Ammon's horn (tissue), 1 donor: Measurements from ENCODE around the gene SDC3.

Source experiments
- DNase-seq: peaks from one replicate; pipeline ENCODE4 v3.0.0-alpha.2; 2016; ENCODE audit warnings: low spot score

Gene SDC3

DNA sequence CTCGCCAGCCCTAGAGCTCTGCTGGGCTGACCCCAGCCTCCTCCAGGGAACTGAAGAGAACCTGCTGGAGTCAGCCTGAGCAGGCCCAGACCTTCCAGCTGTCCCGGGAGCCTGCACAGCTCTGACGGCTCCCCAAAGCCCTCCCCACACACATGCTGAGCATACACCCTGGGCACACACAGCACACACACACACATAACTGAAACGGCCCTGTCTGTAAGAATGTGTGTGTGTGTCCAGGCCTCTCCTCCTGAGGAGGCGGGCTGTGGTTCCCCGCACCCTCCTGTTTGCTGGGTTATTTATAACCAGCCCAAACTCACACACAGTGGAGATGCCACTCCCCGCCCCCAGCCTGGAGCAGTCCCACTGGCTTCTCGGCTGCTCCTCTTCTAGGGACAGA lies 20.2 kb downstream of the SDC3 start:
- no peak for DNase-seq

DNA sequence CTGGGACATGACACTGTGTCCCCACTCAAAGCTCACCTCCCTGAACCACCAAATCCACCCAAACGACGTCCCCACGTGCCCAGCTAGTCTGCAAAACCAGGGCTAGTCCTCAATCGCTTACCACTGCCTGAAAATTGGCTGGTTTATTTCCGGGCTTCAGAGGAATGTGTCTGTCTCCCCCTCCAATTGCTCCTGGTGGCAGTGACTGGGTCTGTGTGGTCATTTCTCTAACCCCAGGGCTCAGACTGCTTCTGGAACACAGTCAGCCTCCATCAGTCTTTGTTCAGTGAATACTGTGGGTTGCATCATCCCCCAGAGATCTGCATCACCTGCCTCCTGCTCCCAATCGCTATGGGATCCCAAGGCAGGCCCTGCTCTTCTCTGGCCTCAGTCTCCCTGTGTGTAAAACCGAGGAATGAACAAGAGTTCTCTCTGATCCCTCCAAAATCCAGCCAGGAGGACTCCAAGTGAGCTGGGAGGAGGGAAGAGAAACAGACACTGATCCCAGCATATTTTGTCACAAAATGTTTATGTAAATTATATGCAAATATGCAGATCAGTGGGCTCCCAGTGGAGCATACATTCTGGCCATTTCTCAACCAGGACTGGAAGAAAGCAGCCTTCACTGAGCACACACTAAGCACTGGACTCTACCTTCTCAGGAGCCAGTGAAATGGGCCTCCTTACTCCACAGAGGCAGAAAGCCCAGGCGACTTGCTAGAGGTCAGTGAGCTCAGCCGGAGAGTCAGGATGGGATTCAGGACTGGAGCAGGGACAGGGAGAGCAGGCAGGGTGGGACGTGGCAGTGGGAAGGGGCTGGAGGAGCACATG lies 20.9 kb downstream of the SDC3 start:
- no peak for DNase-seq

DNA sequence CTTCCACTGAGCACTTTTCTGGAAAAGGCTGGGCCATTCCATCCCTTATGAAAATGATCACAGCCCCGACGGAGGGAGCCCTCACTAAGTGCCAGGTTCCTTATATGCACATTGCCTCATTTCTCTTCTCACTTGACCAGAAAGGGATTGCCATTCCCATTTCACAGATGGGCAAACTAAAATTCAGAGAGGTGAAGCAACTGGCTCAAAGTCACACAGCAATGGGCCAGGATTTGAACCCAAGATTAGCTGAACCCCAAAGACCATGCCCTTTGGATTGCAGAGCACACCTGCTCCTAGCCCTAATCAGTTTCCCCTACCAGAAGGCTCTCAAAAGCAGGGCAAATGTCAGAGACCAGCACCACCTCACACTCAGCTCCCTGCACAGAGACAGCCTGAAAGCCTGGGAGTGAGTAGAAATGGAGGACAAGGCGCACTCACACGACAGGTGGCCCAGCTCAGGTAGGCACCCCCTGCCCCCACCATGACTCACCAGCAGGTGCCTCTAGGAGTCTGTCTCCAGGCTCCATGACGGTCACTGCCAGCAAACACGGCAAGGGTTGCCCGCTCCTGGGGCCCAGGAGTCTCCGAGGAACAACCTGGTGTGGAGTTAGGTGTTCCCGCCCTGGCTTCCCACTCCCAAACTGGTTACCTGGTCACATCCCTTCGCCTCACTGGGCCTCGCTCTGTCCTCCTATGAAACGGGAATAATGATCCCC lies 21.7 kb downstream of the SDC3 start:
- no peak for DNase-seq

DNA sequence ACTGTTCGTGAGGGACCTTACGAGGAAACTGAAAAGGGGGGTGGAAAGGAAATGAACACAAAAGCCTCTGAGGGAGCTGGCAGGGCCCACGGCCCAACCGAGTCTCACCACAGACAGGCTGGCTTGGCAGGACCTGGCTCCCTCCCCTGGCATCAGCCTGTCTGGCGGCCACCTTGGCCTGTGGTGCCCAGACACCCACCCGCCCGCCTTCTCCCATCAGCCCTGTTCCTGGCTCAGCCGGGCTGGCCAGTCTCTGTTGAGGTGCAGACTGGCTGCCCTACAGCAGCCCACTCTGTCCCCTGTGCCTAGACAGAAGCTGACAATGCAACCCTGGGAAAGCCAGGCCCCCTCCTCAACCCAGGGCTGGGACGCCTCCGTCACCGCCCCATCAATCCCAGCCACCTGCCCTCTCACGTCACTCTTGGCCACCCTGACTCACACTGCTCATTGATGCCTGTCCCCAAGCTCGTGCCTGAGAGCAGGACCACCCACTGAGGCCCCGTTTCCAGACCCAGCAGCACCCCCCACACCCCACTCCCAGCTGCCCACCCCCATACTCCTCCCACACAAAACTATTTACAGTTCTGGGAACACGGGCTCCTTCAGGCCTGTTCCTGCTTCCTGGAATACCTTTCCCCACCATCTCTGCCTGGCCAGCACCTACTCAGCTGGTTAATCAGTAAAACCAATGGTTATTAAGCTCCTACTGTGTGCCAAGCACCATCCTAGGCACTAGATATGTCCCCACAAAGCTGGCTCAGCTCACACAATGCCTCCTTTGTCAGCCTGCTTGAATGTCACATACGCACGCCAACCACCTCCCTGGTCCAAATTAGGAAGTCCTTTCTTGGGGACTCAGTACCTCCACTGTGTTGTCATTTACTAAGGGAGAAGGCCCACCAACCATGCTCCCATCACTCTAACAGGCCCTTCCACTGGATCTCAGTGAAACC lies 22.7 kb downstream of the SDC3 start:
- peak; percentile 70 for DNase-seq

DNA sequence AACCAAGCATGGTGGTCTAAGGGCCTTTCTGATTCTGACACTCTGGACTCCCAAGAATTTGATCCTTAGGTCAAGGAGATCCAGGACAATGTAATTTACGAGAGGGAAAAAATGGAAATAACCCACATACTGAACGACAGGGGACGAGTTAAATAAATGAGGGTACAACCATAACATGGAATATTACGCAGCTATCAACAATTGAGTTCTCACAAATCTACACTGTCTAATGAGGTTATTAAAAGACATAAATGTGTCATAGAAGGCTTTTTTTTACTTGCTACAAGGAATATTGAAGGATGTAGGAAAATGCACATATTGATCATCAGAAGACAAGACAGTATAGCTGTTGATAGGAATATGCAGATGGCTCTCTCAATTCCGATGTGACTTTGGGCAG lies 23.8 kb downstream of the SDC3 start:
- no peak for DNase-seq

DNA sequence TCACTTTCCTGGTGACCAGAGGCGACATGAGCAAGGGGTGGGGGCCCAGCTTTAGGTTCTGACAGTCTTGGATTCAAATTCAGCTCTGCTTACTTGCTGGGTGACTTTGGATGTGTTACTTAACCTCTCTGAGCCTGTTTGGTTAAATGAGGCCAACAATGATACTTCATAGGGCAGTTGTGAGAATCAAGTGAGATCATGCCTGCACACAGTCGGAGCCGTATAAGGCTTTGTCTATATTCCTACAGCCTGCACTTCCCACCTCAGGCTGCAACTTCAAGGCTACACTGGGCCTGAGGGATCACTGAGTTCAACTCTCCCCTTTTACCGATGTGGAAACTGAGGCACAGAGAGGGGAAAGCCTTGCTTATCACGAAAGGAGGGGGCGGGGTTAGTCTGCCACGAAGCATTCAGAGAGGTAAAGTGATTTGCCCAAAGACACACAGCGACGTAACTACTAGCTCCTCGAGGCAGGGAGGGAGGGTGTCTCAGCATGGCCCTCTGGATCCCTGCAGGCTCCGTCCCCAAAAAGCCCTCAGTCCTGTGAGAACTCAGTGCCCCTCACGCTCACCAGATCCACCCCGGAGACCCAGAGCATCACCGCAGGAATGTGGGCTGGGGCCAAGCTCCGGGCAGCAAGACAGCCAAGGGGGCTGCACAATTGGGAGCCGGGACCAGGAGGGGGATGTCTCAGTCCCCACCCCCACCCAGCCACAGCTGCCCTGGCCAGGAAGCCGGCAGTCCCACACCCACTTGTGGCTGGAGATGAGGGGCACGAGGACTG lies 25.0 kb downstream of the SDC3 start:
- DNase-seq, result peak; percentile 68

DNA sequence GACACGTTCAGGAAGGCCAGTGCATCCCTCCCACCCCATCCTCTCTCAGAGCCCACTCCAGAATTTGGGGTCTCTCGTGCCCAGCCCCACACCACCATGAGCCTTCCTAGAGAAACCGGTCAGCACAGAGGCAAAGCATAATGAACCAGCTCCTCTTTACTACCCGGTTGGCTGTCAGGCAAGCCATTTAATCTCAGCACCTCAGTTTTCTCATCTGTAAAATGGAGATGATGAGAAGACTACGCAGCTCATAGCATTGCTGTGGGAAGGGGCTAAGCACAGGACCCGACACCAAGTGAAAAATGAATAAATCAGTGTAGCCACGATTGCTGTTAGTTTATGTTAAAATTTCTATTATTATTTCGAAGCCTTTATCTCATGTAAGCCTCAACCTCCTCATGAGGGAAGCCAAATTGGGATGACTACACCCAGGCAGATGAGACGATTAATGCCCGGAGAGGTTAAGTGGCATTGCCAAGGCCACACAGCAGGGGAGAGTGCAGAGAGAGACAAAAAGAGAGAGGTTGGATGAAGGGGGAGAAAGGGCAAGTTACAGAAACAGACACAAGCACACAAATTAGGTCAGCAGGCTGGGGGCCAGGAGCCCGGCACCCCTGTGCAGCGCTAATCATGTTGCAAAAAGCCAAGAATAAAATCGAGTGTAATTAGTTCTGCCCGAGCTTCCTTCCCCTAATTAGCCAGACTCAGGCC lies 25.7 kb downstream of the SDC3 start:
- peak; percentile 60 for DNase-seq

DNA sequence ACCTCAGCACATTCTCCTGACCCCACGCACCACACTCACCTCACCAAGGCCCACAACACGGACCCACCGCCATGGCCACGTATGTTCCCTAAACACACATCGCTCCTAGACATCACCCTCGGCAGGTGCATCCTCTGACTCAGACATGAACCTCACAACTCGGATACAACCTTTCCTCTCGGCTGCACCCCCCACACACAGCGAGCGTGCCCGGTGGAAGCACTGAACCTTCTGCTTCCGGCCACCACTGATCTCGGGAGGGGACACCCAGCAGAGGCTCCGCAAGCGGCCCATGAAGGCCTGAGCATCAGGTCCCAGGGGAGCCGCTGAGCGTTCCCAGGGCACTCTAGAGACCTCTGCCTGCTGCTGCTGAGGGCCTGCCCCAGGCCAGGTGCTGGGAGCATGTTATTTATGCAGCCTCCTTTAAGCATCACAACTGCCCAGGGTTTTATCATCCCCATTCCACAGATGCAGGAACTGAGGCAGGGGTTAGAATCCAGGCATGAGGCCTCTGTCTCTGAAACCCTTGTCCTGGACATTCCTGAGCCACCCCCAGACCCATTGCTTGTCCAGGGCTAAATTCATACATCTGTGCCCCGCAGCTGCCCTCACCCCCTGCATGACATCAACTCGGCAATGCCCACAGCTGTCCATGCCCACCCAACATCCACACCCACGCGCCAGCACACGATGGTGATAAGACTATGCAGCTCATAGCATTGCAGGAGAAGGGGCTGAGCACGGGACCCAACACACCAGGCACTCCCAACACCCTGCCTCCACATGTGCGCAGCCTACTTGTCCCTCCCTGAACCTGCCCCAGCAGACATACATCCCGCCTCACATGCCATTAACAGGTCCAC lies 27.0 kb downstream of the SDC3 start:
- no peak for DNase-seq

DNA sequence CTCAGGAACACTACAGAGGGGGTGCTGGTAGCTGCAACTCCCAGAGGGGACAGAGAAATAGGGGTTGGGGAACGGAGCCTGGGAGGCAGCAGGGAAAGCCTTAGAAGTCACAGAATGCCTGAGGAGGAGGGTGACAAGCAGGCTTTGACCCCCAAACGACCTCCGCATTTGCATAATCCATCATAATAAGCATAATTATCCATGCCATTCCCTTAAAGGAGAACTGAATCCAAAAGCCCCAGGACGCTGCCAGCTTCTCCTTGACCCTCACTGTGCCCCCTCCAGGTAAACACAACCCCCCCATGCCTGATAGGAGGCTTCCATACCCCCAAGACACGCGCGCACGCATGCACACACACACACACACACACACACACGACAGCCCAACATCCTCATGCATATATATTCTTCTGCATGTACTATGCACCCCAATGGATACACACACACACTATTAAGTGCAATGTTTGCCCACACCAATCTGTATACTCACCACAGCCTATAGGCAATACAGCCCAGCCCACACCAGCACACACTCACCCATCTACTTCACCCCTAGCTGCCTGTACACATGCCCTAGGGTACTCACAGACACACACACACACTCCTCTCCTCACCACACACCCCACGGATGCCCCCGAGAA lies 27.8 kb downstream of the SDC3 start:
- no peak for DNase-seq

DNA sequence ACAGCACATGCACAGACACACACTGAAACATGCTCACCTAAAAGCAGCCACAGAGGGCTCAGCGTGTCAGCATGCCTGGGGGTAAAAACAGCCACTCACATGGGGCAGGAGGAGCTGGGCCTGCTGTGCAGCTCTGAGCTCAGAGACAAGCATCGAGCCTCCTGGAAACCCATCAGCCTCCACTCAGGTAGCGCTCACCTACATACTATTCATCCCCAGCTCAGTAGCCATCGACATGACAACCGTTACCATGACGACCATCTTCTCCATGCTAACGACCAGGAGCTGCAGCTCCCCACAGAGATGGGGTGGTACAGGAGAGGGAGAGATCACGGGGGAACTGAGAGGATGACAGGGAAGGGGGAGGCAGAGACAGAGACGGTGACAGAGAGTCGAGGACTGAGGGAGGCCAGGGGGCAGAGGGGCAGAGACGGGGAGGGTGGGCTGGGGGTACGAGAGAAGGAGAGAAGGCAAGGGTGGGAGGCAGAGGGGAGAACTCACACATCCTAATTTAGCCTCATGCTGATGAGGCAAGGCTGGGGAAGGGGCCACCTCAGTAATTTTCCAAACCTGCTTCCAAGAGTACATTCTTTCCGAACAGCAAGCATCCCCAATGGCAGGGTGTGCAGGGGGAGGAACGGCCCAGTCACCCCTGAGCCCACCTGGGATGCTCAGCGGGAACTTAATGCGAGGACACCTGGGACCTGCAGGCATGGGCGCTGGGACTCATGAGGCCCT lies 28.4 kb downstream of the SDC3 start:
- DNase-seq, result peak; percentile 71

DNA sequence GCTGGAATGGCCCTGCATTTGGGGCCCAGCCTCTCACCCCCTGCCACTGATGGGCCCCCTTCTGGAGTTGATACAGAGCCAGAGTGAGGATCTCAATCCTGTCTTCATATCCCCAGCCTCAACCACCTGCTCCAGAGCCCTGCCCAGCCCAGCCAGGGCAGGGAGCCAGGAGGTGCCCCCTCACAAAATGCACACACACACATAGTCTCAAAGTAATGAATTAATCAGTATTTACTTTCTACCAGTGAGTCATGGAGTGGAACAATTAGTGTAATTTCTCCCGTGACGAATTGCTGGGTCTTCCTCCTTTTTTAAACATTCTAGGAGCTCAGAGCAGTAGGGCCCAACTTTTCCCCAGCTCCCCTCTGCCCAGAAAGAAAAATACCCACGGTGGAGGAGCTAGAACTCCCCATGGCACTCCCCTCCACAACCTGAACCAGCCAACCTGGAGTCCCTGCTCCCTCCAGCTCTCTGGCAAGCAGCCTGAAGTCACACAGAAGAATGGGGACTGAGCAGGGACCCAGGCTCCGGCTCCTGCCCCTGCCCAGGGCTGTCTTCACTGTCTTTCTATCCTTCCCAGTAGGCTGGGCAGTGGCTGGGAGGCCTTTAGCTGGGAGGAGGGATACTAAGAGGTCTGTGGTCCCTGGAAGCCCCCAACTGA lies 29.3 kb downstream of the SDC3 start:
- DNase-seq, result no peak

DNA sequence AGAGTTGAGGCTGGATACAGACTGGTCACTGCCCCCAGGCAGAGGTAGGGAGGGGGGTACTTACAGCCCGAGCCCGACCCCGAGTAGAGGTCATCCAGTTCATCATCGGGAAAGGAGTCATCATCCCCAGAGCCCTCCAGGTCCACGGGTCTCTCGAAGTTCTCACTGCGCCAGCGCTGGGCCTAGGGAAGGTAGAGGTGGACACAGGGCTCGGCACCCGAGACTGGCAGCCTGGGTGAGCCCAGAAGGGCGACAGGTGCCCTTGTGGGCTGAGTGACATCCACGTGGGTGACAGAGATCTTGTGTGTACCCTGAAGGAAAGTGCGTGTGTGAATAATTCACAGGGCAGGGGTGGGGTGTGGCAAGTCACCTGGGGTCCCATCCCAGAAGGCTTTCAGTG lies 30.0 kb downstream of the SDC3 start:
- DNase-seq, result no peak

DNA sequence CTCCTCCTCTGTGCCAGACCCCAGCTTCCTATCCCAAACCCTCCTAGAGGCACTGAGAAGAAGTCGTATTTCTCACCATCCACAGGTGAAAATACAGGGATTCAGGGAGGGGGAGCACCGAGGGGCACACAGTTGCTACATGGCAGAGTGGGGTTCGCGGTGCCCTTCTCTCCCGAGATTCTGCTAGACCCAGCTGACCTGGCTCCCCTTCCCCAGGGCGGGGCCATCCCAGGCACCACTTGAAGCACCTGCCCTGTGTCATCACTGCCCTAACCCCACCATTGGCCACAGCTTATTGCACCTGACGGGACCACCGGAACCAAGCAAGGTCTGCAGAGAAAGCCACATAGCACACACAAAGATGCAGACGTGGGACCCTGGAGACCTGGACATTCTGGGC lies 30.5 kb downstream of the SDC3 start:
- no peak for DNase-seq

DNA sequence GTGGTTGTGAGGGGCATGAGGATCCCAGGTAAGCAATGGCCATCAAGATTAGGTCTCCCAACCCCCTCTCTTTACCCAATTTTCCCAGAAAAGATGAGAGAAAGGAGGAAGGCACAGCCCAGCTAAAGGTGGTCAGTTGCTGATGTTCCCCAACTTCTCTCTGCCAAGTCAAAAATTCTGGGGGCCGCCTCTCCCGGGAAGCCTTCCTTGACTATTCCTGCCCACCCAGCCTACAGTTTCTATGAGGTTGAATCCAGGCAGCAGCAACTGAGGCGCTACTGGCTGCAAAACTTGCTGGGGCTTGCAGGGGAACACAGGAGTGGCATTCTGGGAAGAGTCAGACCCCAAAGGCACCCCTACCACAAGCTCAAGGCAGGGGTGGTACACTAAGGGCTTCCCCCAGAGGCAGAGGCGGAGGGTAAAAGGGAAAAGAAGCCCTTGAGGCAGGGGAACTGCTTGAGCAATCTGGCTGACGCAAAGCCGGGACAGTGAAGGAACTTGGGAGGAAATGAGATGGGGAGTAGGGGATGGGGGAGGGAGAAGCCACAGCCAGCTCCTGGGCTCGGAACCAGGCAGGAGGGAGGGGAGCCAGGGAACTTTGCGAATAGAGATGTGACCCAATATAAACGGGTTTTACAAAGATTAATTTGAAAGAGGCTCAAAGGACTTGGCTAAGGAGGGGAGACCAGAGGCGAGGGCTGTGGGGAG lies 31.2 kb downstream of the SDC3 start:
- peak; percentile 81 for DNase-seq

DNA sequence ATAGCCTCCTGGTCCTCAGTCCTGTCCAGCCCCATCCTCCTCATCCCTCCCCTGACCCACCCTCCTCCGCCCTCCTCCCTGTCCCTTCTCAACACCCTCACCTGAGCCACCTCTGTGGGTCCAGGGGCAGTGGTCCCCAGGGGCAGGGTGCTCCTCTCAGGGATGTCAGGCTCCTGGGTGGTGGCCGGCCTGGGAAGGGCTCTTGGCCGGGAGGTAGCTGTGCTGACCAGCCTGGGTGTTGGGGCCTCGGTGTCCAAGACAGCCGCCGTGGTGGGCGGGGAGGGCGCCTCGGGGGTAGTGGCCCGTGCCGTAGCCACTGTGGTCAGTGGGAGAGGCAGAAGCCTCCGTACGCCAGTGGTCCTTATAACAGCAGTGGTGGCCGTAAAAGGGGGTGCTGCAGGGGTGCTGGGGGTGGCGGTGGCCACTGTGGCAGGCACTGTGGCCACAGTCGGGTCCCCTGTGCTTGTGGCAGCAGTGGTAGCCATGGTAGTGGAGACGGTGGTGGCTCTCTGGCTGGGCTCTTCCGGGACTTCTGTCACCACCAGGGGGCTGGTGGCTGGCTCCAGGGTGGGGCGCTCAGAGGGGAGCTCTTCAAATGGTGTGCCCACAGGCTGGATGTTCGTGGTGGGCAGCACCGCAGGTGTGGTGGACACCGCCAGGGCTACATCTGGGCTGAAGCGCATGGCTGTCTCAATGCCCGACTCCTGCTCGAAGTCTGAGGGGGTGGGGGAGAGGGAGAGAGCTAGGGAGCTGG lies 31.9 kb downstream of the SDC3 start:
- no peak for DNase-seq

DNA sequence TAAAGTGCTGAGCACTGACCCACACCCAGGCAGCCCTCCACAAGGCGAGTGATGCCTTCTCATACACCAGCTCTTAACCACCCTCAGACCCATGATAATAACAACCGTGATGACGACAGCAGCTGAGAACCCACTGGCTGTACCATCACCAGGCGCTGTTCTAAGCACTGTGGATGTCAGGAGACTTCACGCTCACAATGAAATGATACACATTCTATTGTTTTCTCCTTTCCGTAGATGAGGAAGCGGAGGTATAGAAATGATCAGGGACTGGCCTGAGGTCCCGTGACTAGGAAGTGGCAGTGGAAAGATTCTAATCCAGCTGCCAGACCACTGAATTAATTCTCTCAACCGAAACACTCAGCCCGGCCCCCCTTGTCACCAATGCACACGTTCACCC lies 32.6 kb downstream of the SDC3 start:
- no peak for DNase-seq

DNA sequence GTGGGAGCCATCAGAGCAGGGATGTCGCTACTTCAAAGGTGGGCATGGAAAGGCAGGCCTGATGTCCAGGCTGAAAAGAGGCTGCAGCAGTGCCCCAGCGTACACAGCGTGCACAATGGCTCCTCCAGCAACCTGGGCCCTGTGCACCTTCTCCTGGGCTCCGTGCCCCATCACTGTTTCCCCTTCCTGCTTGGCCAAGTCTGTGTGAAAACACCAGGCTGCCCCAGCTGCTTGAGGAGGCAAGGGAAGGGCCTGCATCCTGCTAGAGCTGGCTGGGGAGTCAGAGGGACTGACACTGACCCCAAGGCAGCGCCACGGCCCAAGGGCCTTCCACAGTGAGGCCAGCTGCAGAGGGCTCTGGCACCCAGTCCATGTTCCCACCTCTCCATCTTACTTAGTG lies 33.4 kb downstream of the SDC3 start:
- DNase-seq, result no peak
